Large intestine (tissue), 3 donors: ENCODE results near the gene RANBP3. TPM values are rescaled to one million over a fixed set of nuclear protein-coding genes. Genes with fewer than 3 reads are reported as not detected.
A peak's percentile ranks its signal among the peaks of the same experiment; 100 is the strongest.

Experiments used
- DNase-seq, 2 donors: peaks; one replicate each; pipeline versions ENCODE4 v3.0.0 to v3.0.0-alpha.2; 2013
- H3K27ac ChIP-seq: one replicate; pipeline ENCODE4 v1.5.1; 2013; ENCODE audit warnings: low read length
- H3K27me3 ChIP-seq: 2 replicates; pipeline ENCODE4 v1.6.1; 2013; ENCODE audit warnings: low read length; ENCODE audit not compliant: control insufficient read depth, insufficient read depth
- H3K36me3 ChIP-seq: 2 replicates; pipeline ENCODE4 v1.6.1; 2013; ENCODE audit warnings: low read length; ENCODE audit not compliant: control insufficient read depth, insufficient read depth
- H3K4me1 ChIP-seq: one replicate; pipeline ENCODE4 v1.6.1; 2013; ENCODE audit warnings: low read length; ENCODE audit not compliant: control insufficient read depth, insufficient read depth
- H3K4me3 ChIP-seq: one replicate; pipeline ENCODE4 v1.5.1; 2013; ENCODE audit warnings: low read length
- H3K9me3 ChIP-seq: one replicate; pipeline ENCODE4 v1.6.1; 2013; ENCODE audit warnings: mild to moderate bottlenecking, low read depth, low read length, moderate library complexity; ENCODE audit not compliant: control insufficient read depth
- WGBS: methylation state at CpG from one replicate; pipeline ENCODE4 v1.1.5; 2013; ENCODE audit warnings: low lambda C conversion rate; ENCODE audit not compliant: insufficient coverage; 5-methylcytosine and 5-hydroxymethylcytosine counted together
- polyA plus RNA-seq: library from polyadenylated mRNA; unstranded; fragments of 120-200 nt; gene quantifications from one replicate; pipeline ENCODE4 v1.2.1, GENCODE V29; 2013

Gene RANBP3
- polyA plus RNA-seq, 1 donor: 53.3 TPM

DNA sequence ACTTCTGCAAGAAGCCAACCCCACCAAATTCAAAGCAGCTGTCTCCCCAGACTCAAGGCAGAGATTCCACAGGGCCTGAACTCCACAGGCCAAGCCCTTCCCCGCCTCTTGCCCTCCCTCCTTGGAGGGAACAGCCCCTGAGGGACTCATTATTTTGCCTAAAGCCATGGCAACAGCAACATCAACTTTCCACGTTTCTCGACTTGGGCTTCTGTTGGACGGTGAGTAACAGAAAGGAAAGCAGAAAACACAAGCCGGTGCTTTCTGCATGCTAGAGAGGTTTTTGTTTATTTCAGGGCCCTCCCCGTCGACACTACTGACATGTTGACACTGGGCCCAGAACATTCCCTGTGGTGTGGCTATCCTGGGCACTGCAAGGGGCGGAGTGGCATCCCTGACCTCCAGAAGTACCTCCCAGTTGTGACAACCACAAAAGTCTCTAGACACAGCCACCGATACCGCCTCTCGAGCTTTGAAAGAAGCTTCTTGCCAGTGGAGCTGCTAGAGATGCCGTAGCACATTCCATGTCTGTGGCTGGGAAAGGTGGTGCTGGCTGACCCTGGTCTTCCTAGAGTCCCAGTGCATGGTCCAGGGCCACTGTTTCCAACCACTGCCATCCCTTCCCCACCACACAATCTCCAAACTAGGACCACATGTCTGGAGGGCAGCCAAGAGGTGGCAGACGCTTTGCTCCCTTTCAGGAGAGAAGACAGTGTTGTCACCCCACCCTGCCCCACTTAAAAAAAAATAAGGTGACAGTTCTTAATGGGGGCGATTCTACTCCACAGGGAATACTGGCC, 51.1 kb downstream of the RANBP3 start:
- Histone ChIP-seq H3K9me3 (no peaks in the 10 kb centered on the region), H3K4me1 (peaks cover 7% of the 10 kb centered on the region), H3K36me3 (peaks cover 96% of the 10 kb centered on the region), H3K27ac (peak overlapping the region; percentile 53), H3K27me3 (no peaks in the 10 kb centered on the region), H3K4me3 (no peak overlapping the region)
- no CpG with 5 or more reads among the region's 14 CpGs for WGBS
- DNase-seq: no peak

DNA sequence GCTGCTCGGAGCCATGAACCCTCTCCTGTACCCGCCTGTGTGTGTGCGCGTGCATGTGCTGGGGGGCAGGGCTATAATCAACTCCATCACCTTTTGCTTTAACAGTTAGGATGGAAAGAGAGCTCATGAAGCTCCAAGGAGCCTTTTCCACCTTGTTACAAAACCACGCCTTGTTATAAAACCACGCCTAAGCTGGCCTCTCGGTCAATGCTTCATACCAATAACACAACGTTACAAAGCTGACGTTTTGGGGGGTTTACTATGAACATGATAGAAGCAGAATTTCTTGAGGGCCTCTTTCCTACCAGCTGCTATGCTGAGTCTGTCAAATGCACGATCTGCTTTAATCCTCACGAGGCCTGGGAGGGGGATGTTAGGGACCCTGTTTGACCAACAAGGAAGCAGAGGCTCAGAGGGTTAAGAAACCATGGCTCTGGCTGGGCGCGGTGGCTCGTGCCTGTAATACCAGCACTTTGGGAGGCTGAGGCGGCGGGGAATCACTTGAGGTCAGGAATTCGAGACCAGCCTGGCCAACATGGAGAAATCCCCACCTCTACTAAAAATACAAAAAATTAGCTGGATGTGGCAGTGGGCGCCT, 52.0 kb downstream of the RANBP3 start:
- Histone ChIP-seq H3K36me3 (peaks cover 98% of the 10 kb centered on the region), H3K4me3 (no peak overlapping the region), H3K9me3 (no peaks in the 10 kb centered on the region), H3K27me3 (no peaks in the 10 kb centered on the region), H3K4me1 (peaks cover 7% of the 10 kb centered on the region), H3K27ac (peak overlapping the region; percentile 33)
- WGBS: 83% methylated on average over 2 of the region's 18 CpGs
- DNase-seq: no peak

DNA sequence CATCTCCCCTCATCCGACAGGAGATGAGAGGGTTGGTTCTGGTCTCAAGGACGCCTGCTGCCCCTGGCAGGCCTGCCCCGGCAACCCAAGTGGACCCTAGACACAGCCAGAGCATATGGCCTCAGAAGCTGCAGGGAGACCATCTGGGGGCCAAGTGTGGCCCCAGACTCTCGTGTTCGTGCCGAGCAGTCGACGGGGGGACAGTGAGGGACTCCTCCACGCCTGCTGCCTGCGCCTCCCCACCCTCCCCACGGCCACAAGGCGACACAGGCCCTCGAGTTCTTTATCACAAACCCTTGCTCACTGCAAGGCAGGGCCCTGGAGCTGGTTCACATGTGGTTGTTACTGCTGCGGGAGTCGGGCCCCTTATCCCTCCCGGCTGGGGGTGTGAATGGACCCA, 54.6 kb downstream of the RANBP3 start:
- Histone ChIP-seq H3K4me3 (no peak overlapping the region), H3K27ac (no peak overlapping the region)
- WGBS: no CpG with 5 or more reads among the region's 16 CpGs

DNA sequence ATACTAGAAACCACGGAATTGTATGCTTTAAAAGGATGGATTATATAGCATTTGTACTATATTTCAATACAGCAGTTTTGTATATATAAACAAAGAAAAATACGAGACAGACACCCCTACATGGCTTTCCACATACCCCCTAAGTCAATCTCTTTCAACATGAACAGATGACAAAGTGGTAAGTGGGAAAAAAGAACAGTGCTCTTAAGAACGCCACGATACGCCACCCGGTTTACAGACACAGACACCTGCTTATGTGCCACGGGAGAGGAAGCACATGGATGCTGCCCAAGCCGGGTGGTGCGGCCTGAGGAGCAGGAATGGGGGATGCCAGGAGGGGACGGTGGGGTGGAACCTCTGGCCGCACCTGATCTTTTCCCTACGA, 55.8 kb downstream of the RANBP3 start:
- no peak overlapping the region for H3K4me3 ChIP-seq
- H3K27me3 ChIP-seq: no peaks in the 10 kb centered on the region
- 60% methylated on average over 1 of the region's 12 CpGs for WGBS
- no peak for DNase-seq
- H3K27ac ChIP-seq: no peak overlapping the region
- H3K4me1 ChIP-seq: peaks cover 7% of the 10 kb centered on the region
- H3K9me3 ChIP-seq: no peaks in the 10 kb centered on the region
- H3K36me3 ChIP-seq: peaks cover 93% of the 10 kb centered on the region

More for the DNA sequence above, 54.6 kb downstream of the RANBP3 start:
- Histone ChIP-seq H3K27me3 (no peaks in the 10 kb centered on the region), H3K4me1 (peaks cover 7% of the 10 kb centered on the region), H3K36me3 (peaks cover 95% of the 10 kb centered on the region), H3K9me3 (no peaks in the 10 kb centered on the region)
- no peak for DNase-seq

DNA sequence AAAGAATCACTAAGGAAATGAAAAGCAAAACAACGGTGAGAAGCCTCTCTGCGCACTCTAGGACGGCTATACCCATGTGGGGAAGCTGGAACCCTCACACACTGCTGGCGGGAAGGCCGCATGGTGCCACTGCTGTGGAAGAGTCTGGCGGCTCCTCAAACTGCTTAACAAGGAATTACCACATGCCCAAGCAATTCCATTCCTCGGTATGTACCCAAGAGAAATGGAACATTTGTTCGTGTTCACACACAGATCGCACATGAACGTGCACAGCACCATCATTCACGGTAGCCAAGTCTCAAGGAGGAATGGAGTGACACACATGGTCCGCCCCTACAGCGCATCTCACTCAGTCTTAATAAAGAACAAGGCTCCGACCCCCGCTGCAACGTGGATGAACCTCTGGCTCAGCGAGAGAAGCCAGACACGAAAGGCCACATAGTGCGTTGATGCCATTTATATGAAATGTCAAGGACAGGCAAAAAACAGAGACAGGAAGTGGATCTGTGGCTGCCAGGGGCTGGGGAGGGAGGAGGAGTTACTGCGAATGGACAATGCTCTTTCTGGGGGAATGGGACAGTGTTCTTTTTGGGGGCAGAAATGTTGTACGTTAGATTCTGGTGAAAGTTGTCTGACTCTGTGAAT, 56.3 kb downstream of the RANBP3 start:
- no peak for DNase-seq
- Histone ChIP-seq H3K4me3 (no peak overlapping the region), H3K36me3 (peaks cover 93% of the 10 kb centered on the region), H3K4me1 (peaks cover 7% of the 10 kb centered on the region), H3K27ac (no peak overlapping the region), H3K9me3 (no peaks in the 10 kb centered on the region), H3K27me3 (no peaks in the 10 kb centered on the region)
- 80% methylated on average over 1 of the region's 21 CpGs for WGBS

DNA sequence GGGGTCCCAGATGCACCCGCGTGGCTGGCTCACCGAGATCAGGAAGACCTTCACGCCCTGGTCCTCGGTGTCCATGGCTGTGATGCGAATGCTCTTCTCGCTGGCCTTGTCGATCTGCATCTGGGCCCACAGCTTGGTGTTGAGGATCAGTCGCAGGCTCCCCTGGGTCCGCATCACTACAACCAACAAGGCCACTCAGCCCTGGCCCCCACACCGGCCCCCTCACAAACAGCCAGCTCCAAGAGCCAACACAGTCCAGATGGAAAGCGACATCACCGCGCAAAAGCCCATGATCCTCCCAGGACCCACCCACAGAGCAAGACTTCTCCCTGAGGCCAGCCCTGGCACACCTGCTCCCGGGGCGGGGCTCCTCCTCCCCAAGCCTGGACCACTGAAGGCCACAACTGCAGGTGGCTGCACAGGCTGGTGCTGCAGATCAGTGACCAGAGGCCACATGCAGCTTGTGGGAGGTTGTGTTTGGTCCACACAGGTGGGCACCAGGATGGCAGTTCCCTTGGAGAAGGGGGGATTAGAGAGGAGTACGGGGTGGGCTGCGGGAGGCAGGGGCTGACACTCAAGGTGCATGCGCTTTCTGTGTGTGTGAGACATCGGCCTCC, 59.4 kb downstream of the RANBP3 start:
- Histone ChIP-seq H3K4me1 (peaks cover 14% of the 10 kb centered on the region), H3K27me3 (no peaks in the 10 kb centered on the region), H3K36me3 (peaks cover 78% of the 10 kb centered on the region), H3K4me3 (no peak overlapping the region), H3K27ac (no peak overlapping the region), H3K9me3 (no peaks in the 10 kb centered on the region)
- no peak for DNase-seq
- WGBS: no CpG with 5 or more reads among the region's 20 CpGs

DNA sequence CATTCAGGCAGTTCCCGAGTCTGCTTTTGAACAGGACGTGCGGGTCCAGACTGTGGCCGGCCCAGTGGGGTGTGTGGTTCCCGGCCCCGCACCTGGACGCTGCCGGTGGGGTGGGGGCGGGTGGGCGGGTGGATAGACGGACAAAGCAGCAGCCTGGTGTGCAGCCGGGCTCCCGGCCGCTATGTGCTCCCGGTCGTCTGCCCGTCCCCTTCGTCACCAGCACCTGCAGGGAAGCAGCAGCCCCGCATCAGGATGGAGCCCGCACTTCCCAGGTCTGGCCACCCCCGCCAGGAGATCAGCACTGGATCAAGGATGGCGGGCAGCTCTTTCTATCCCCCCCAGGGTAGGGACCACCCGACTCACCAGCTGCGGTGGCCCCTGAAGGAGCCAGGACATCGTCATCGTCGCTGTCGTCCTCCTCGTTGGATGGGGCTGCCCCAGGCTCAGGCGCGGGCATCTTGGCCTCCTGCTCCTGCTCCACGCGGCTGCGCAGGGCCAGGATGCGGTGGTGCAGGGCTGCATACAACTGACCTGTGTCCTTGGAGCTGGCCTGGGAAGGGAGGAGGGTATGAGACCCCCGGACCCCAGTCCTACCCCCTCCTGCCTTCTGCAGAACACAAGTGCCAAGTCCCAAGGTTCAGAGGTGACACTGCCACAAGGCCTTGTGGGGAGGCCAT, 60.4 kb downstream of the RANBP3 start:
- Histone ChIP-seq H3K9me3 (no peaks in the 10 kb centered on the region), H3K27ac (no peak overlapping the region), H3K27me3 (no peaks in the 10 kb centered on the region), H3K36me3 (peaks cover 69% of the 10 kb centered on the region), H3K4me1 (peaks cover 14% of the 10 kb centered on the region), H3K4me3 (no peak overlapping the region)
- DNase-seq: no peak
- WGBS: no CpG with 5 or more reads among the region's 36 CpGs

DNA sequence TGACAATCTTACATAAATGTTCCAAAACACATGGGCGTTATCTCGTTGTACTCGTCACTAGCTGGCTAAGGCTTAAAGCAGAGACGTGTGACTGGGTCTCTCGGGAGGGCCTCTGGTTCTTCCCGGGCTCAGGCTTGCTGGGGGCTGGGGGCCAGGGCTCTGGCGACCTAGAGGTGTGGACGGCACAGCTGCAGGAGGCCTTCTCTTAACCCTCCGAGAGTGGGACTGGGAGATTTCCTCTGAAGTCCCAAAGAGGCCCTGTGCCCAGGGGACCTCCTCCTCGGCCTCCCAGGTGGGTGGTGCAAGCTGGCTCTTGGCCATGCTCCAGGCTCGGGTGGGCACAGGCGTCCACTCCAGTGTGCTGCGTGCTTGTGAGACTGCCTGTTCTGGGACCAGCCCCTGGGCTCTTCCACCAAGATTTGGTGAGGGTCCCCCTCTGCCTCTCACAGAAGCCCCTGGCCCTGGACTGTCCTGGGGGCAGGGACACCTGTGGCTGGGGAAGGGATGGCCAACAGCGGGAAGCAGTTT, 61.7 kb downstream of the RANBP3 start:
- WGBS: no CpG with 5 or more reads among the region's 14 CpGs
- Histone ChIP-seq H3K27me3 (no peaks in the 10 kb centered on the region), H3K27ac (no peak overlapping the region), H3K9me3 (no peaks in the 10 kb centered on the region), H3K4me3 (no peak overlapping the region), H3K36me3 (peaks cover 56% of the 10 kb centered on the region), H3K4me1 (peaks cover 14% of the 10 kb centered on the region)
- no peak for DNase-seq

DNA sequence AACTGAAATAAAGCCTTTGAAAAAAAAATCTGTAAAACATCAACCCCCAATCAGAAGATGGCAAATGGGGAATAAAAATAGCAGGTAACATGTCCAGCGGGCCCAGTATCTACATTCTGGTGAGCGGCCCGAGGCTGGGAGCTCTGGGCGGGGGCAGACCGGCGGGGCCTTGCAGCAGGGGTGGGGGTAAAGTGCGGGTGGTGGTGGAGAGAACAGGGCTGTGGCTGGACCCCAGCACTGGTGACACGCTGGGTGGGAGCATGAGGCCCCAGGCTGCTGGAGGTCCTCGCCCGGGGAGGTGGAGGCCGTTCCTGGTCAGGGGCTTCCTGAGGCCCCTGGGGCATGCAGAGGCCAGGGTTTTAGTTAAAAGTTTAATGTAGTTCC, 62.2 kb downstream of the RANBP3 start:
- peaks cover 14% of the 10 kb centered on the region for H3K4me1 ChIP-seq
- H3K36me3 ChIP-seq: peaks cover 52% of the 10 kb centered on the region
- DNase-seq: peak; percentile 29 to 60
- H3K4me3 ChIP-seq: no peak overlapping the region
- H3K27ac ChIP-seq: no peak overlapping the region
- no CpG with 5 or more reads among the region's 11 CpGs for WGBS
- H3K9me3 ChIP-seq: no peaks in the 10 kb centered on the region
- no peaks in the 10 kb centered on the region for H3K27me3 ChIP-seq
